A673 (cell line): ENCODE results near the gene MARK3. TPM values are rescaled to one million over a fixed set of nuclear protein-coding genes. Genes with fewer than 3 reads are reported as not detected.

ENCODE experiments used
- BruUV-seq: library from RNA; stranded (reverse); fragments of 400-500 nt; replicated peaks from 2 replicates; lab custom pipeline; 2021; lab: Mats Ljungman, UMichigan
- CTCF ChIA-PET: fragments of 300-600 bp; sonication (Branson Sonifier 250); formaldehyde crosslinking; loops from one replicate; lab custom pipeline; 2022; ENCODE audit warnings: antibody characterized with exemption; lab: Charles Lee
- POLR2A ChIA-PET: fragments of 300-600 bp; sonication (Branson Sonifier 250); formaldehyde crosslinking; loops from one replicate; lab custom pipeline; 2022; ENCODE audit warnings: antibody characterized with exemption; ENCODE audit not compliant: low non-redundant PET; lab: Charles Lee
- DNase-seq: peaks from one replicate; pipeline ENCODE4 v3.0.0-alpha.2; 2015; ENCODE audit warnings: low spot score
- H3K27ac ChIP-seq: fragments of 200-600 bp; sonication (generic); 2 replicates; pipeline ENCODE4 v1.5.1; 2016; ENCODE audit warnings: mixed run types, low read depth, mild to moderate bottlenecking, mixed read lengths, antibody characterized with exemption, low read length; ENCODE audit not compliant: poor library complexity, severe bottlenecking
- H3K27me3 ChIP-seq: fragments of 200-600 bp; sonication (generic); replicated peaks from 2 replicates; pipeline ENCODE4 v1.6.1; 2017; ENCODE audit warnings: mixed run types, low read depth, mild to moderate bottlenecking, mixed read lengths, antibody characterized with exemption, low read length; ENCODE audit not compliant: insufficient read depth, poor library complexity
- H3K36me3 ChIP-seq: fragments of 200-600 bp; sonication (generic); 2 replicates; pipeline ENCODE4 v1.6.1; 2016; ENCODE audit warnings: mixed run types, mild to moderate bottlenecking, mixed read lengths, antibody characterized with exemption, low read length; ENCODE audit not compliant: insufficient read depth, poor library complexity, severe bottlenecking
- H3K4me1 ChIP-seq: fragments of 200-600 bp; sonication (generic); 2 replicates; pipeline ENCODE4 v1.6.1; 2017; ENCODE audit warnings: mixed run types, mild to moderate bottlenecking, mixed read lengths, antibody characterized with exemption, low read length; ENCODE audit not compliant: insufficient read depth, poor library complexity, severe bottlenecking
- H3K4me3 ChIP-seq: fragments of 200-600 bp; sonication (generic); 2 replicates; pipeline ENCODE4 v1.5.1; 2016; ENCODE audit warnings: low read depth, mixed run types, mild to moderate bottlenecking, mixed read lengths, low read length; ENCODE audit not compliant: poor library complexity, severe bottlenecking
- H3K9me3 ChIP-seq: fragments of 200-600 bp; sonication (generic); 2 replicates; pipeline ENCODE4 v1.6.1; 2016; ENCODE audit warnings: mixed run types, low read depth, mild to moderate bottlenecking, mixed read lengths, antibody characterized with exemption, low read length; ENCODE audit not compliant: poor library complexity, severe bottlenecking
- EZH2 ChIP-seq: fragments of 200-600 bp; sonication (generic); IDR thresholded peaks from 2 replicates; pipeline ENCODE4 v1.6.1; 2017; ENCODE audit warnings: borderline replicate concordance, low read depth, mild to moderate bottlenecking, mixed read lengths, antibody characterized with exemption, low read length; ENCODE audit not compliant: poor library complexity, severe bottlenecking
- intact Hi-C: fragments of 100-400 bp; cut with micrococcal nuclease; formaldehyde crosslinking; loops from one replicate; pipeline ENCODE4 v1.10.0; 2022; ENCODE audit not compliant: unreplicated experiment
- total RNA-seq: library from RNA; stranded (reverse); gene quantifications from 2 replicates; pipeline ENCODE4 v1.2.3, GENCODE V29; 2021
- TF ChIP-seq, protein P1 (sequence below): fragments of 300-800, 200-600 bp; sonication (generic); conservative IDR thresholded peaks from 2 replicates; pipeline ENCODE4 v1.5.1; 2017; ENCODE audit warnings: low read depth, mild to moderate bottlenecking, antibody characterized with exemption, low read length, moderate library complexity, mixed read lengths

The MARK3 gene
- total RNA-seq, 1 experiment from 2014 or later, result 94.4 TPM

DNA sequence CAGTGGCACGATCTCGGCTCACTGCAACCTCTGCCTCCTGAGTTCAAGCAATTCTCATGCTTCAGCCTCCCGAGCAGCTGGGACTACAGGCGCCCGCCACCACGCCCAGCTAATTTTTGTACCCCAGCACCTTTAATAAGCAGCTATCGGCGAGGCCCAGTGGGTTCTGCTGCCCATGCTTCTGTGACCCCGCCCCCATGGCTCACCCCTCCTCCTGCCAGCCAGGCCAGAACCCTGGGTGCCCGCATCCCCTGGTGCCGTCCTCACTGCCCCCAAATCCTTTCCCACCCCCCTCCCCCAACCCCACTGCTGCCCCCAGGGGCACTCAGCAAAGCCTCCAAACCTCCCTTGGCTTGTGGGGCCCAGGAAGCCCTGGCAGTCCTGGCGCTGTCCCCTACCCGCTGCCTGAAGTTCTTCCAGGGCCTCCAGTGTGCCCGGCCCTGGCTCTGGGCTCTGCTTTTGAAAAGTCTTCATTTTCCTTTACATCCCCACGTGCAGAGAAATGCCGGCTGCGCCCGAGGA is 162.8 kb downstream of the MARK3 start:
- TF ChIP-seq EZH2, result no peak
- TF ChIP-seq, protein P1, sequence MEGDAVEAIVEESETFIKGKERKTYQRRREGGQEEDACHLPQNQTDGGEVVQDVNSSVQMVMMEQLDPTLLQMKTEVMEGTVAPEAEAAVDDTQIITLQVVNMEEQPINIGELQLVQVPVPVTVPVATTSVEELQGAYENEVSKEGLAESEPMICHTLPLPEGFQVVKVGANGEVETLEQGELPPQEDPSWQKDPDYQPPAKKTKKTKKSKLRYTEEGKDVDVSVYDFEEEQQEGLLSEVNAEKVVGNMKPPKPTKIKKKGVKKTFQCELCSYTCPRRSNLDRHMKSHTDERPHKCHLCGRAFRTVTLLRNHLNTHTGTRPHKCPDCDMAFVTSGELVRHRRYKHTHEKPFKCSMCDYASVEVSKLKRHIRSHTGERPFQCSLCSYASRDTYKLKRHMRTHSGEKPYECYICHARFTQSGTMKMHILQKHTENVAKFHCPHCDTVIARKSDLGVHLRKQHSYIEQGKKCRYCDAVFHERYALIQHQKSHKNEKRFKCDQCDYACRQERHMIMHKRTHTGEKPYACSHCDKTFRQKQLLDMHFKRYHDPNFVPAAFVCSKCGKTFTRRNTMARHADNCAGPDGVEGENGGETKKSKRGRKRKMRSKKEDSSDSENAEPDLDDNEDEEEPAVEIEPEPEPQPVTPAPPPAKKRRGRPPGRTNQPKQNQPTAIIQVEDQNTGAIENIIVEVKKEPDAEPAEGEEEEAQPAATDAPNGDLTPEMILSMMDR, result no peak
- ChIA-PET CTCF (interaction anchor here (0.8 to 1.2 kb wide), 2 partner anchors 29 to 48 kb away, joined by 3 to 6 read pairs; no protein-coding TSS in a partner anchor), POLR2A (no interaction called here)
- Histone ChIP-seq H3K4me1 (peaks cover 22% of the 10 kb centered on the region), H3K9me3 (no peaks in the 10 kb centered on the region), H3K27ac (no peak overlapping the region), H3K27me3 (no peaks in the 10 kb centered on the region), H3K36me3 (no peaks in the 10 kb centered on the region), H3K4me3 (no peak overlapping the region)
- intact Hi-C loops, result loop anchor here (5.0 kb wide), 1 partner anchor 46 kb away; no protein-coding TSS in a partner anchor
- no peak for DNase-seq
- no TSS peak for BruUV-seq

DNA sequence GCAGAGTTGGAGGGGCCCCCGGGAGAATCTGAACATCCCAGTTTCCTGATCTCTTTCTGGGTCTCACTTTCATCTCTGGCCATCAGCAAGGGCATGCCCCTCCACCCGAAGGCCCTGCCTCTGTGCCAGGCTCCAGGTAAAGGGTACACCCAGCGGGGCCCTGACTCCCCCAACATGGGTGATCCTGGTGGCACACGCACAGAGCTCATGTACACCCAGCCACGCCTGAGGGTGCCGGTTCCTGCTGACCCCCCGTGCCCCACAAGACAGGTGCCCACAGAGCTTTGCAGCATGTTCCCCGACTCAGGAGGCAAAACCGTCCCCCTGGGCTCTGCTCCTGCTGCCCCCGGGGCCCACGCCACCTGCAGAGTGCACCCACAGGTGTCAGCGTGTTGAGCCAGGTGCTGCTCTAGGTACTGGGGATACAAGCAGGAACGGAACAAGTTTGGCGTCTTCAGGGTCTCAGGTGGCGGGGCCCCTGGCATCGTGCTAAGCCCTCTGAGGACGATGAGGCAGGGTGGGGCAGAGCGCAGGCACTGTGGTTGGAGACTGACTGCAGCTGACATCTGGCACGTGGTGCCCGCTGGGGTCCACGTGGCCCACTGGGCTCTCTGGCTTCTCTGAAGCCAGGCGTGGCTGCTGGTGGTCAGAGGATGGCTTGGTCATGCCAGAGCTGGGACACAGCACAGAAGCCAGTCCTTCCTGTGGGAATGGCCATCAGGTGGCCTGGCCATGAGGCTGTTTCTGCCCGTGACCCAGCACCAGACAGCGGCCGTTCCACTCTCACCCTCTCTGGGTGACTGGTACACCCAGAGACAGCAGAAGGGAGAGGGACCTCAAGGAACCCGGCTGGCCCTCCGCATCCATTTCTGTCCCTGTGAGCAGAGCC is 163.5 kb downstream of the MARK3 start:
- Histone ChIP-seq H3K4me3 (no peak overlapping the region), H3K4me1 (peaks cover 15% of the 10 kb centered on the region), H3K36me3 (no peaks in the 10 kb centered on the region), H3K27ac (no peak overlapping the region), H3K27me3 (no peaks in the 10 kb centered on the region), H3K9me3 (no peaks in the 10 kb centered on the region)
- ChIA-PET POLR2A (no interaction called here), CTCF (interaction anchor here (0.8 kb wide), 1 partner anchor 30 kb away, joined by 3 read pairs; no protein-coding TSS in a partner anchor)
- intact Hi-C loops, result loop anchor here (5.0 kb wide), 1 partner anchor 46 kb away; no protein-coding TSS in a partner anchor
- DNase-seq, result no peak
- TF ChIP-seq, protein P1, result no peak
- TF ChIP-seq EZH2, result no peak
- BruUV-seq, result no TSS peak

DNA sequence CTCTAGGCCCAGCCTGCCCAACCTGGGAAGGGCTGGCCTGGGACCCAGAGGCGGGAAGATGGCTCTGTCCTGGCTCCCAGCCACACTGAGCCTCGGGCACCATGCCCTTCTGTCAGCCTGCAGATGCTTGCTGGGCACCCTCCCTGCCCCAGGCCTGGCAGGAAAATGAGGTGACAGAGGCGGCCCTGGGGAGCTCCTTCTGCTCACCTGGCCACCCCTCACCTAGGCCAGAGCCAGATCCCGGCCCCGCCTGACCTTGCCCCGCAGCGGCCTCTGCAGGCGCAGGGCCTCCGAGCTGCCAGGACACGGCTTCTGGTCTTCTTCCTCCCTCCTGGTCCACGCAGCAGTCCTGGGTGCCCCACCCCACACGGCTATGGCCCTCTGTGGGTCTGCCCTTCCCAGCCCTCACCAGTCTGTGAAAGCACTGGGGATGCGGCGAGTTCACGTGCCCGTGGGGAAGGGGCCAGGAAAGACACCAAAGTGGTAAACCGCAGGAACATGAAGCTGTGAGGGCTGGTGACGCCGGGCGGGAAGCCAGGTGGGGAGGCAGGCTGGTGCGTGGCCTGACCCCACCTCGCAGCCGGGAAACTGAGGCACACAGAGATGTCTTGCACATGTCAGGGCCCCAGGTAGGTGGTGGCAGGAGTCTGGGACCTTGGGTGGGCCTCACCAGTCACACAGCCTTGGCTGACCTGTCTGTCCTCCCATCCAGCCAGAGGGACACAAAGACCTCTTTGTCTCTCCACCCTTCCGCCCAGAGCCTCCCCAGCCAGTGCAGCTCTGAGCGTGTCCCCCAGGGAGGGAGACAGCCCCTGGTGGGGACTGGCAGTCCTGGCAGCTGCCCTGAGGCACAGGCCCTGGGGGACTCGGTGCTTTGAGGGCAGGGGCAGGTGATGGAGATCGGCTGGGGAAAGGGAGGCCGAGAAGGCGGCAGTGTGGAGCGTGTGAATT is 164.4 kb downstream of the MARK3 start:
- no peak for DNase-seq

More for the DNA sequence above, 164.4 kb downstream of the MARK3 start:
- POLR2A ChIA-PET, result no interaction called here
- Histone ChIP-seq H3K36me3 (no peaks in the 10 kb centered on the region), H3K27me3 (no peaks in the 10 kb centered on the region), H3K27ac (no peak overlapping the region), H3K4me3 (no peak overlapping the region), H3K4me1 (peaks cover 6% of the 10 kb centered on the region), H3K9me3 (no peaks in the 10 kb centered on the region)
- TF ChIP-seq, protein P1, result no peak
- no peak for TF ChIP-seq EZH2
- no TSS peak for BruUV-seq
- CTCF ChIA-PET, result no interaction called here
- intact Hi-C loops, result loop anchor here (5.0 kb wide), 1 partner anchor 47 kb away; no protein-coding TSS in a partner anchor
